Measurements from ENCODE around the gene LILRB2.

- no peak for TF ChIP-seq CTCF (conservative IDR thresholded peaks at IDR 0.05 in 1 of 2, IDR thresholded peaks at IDR 0.05 in 1 of 2; ENCODE audit: extremely low read depth in 1 of 2, insufficient read depth in 1 of 2, low read depth in 1 of 2, low read length in 2 of 2)
- no peak for TF ChIP-seq EZH2 (IDR thresholded peaks at IDR 0.05; ENCODE audit: borderline replicate concordance, low read length)
Measured at GRCh38 chr19:54262066-54262465, 18.8 kb downstream of the LILRB2 start.
